Lower leg skin (tissue), 4 donors: Measurements from ENCODE around the gene PTPRN2. TPM values are rescaled to one million over a fixed set of nuclear protein-coding genes. Genes with fewer than 3 reads are reported as not detected.
A peak's percentile ranks its signal among the peaks of the same experiment; 100 is the strongest.
"Not testable (repeated sequence)": the region's sequence is repeated elsewhere in the genome, so short reads cannot be mapped to it uniquely, and the experiment has no call there.

Experiments
- DNase-seq, 2 donors: peaks; one replicate each; pipeline ENCODE4 v3.0.0-alpha.2; 2019; ENCODE audit warnings: low spot score in 2 of 2
- H3K4me3 ChIP-seq: fragments of 200-600 bp; sonication (generic); 2 replicates; pipeline ENCODE4 v1.5.1; 2017; ENCODE audit warnings: mild to moderate bottlenecking, low read depth; ENCODE audit not compliant: poor library complexity, severe bottlenecking
- POLR2A ChIP-seq, 2 donors: fragments of 450-650 bp; IDR thresholded peaks; one replicate each; pipeline ENCODE4 v1.6.1; 2016 to 2017; ENCODE audit warnings: antibody characterized with exemption in 2 of 2, mild to moderate bottlenecking in 1 of 2, moderate library complexity in 1 of 2
- WGBS, 2 donors: methylation state at CpG; one replicate each; pipeline ENCODE4 v1.1.5; 2018; 5-methylcytosine and 5-hydroxymethylcytosine counted together
- intact Hi-C: fragments of 100-400 bp; cut with DNase I; formaldehyde crosslinking; loops from one replicate; pipeline ENCODE4 v1.15.0; 2023; ENCODE audit warnings: low total_unique reads
- total RNA-seq, 4 donors: library from RNA; depleted of rRNA; stranded (reverse); fragments of >200 nt; gene quantifications; one replicate each; pipeline ENCODE4 v1.1.0, GENCODE V29; 2016
- TF ChIP-seq, protein P1 (sequence below), 3 donors: fragments of 450-650 bp; IDR thresholded peaks; one replicate each; pipeline ENCODE4 v1.5.1; 2016; ENCODE audit warnings: antibody characterized with exemption in 3 of 3, mild to moderate bottlenecking in 3 of 3, moderate library complexity in 2 of 3

PTPRN2 gene
- total RNA-seq, 4 donors from 2014 or later: 0.11 to 1.6 (median 0.92) TPM

DNA sequence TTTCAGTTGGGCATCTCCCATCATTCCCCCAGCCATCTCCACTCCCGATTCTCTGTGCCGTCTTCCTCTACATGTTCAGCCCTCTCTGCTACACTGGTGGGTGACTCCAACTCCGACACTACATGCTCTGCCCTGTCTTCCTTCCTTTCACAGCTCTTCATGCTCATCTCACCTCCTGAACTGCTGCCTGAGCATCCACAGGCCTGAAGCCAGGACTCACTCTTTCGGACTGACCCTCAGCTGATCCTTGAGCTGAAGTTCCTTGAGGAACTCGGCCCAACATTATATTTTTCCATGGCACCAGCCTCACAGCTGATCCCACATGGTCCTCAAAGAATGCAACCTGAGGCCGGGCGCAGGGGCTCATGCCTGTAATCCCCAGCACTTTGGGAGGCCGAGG lies 538.4 kb downstream of the PTPRN2 start:
- 88 to 91% methylated on average over 7 to 8 of the region's 8 CpGs for WGBS, 2 donors
- TF ChIP-seq, protein P1, sequence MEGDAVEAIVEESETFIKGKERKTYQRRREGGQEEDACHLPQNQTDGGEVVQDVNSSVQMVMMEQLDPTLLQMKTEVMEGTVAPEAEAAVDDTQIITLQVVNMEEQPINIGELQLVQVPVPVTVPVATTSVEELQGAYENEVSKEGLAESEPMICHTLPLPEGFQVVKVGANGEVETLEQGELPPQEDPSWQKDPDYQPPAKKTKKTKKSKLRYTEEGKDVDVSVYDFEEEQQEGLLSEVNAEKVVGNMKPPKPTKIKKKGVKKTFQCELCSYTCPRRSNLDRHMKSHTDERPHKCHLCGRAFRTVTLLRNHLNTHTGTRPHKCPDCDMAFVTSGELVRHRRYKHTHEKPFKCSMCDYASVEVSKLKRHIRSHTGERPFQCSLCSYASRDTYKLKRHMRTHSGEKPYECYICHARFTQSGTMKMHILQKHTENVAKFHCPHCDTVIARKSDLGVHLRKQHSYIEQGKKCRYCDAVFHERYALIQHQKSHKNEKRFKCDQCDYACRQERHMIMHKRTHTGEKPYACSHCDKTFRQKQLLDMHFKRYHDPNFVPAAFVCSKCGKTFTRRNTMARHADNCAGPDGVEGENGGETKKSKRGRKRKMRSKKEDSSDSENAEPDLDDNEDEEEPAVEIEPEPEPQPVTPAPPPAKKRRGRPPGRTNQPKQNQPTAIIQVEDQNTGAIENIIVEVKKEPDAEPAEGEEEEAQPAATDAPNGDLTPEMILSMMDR (IDR thresholded peaks at IDR 0.05): no peak
- TF ChIP-seq POLR2A (IDR thresholded peaks at IDR 0.05): no peak
- peak in 1 of 2 donors; percentile 25 for DNase-seq
- intact Hi-C loops: no loop called here
- no peak overlapping the region for H3K4me3 ChIP-seq

DNA sequence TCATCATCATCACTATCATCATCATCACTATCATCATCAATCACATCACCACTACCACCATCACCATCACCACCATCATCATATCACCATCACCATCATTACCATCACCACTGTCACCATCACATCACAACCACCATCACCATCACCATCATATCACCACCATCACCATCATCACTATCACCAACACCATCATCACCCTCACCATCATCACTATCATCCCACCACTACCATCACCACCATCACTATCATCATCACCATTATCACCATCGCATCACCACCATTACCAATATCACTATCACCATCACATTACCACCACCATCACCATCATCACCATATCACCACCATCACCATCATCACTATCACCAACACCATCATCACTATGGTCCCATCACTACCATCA lies 539.1 kb downstream of the PTPRN2 start:
- no peak for DNase-seq
- no peak overlapping the region for H3K4me3 ChIP-seq
- TF ChIP-seq, protein P1 (IDR thresholded peaks at IDR 0.05): peak in 1 of 3 donors; percentile 47
- no peak for TF ChIP-seq POLR2A (IDR thresholded peaks at IDR 0.05)
- 80 to 84% methylated on average over 1 of the region's 1 CpG for WGBS, 2 donors
- intact Hi-C loops: no loop called here

DNA sequence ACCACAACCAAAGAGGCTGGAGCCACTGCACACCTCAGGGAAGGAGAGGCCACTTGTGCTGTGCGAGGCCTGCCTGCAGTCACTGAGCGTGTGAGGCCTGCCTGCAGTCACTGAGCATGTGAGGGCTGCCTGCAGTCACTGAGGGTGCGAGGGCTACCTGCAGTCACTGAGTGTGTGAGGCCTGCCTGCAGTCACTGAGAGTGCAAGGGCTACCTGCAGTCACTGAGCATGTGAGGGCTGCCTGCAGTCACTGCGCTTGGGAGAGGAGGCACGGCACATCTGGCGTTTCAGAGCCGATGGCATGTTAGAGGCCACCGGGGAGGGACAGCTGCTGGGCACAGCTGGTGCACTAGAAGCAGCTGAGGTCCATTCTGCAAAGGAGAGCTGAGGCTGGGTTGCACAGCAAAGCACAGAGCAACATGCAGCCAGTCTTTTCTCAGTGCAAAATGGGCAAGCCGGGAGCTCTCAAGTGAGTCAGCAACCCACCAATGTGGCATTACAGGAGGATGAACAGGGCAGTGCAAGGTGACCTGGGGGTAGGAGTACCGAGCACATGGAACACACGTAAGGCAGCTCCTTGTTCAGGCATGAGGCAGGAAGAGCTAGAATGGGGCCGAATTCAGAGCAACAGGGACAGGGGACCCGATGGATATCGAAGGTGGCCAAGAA lies 540.1 kb downstream of the PTPRN2 start:
- no peak overlapping the region for H3K4me3 ChIP-seq
- peak in 1 of 2 donors; percentile 60 for DNase-seq
- intact Hi-C loops: no loop called here
- WGBS, 2 donors: 87% methylated on average over 13 to 14 of the region's 14 CpGs
- TF ChIP-seq POLR2A (IDR thresholded peaks at IDR 0.05): no peak
- TF ChIP-seq, protein P1 (IDR thresholded peaks at IDR 0.05): no peak

DNA sequence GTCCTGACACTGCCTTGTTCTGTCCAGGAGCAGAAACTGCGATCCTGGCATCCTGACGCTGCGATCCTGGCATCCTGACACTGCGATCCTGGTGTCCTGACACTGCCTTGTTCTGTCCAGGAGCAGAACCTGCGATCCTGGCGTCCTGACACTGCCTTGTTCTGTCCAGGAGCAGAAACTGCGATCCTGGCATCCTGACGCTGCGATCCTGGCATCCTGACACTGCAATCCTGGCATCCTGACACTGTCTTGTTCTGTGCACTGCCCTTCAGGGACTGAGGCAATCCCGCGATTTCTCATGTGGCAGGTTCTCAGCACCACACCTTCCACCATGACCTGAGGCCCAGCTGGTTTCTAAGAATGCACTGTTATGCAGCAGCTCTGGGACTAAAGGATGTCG lies 541.4 kb downstream of the PTPRN2 start:
- WGBS, 2 donors: 63 to 72% methylated on average over 12 of the region's 12 CpGs
- H3K4me3 ChIP-seq, DNase-seq, intact Hi-C loops: not testable (repeated sequence)

DNA sequence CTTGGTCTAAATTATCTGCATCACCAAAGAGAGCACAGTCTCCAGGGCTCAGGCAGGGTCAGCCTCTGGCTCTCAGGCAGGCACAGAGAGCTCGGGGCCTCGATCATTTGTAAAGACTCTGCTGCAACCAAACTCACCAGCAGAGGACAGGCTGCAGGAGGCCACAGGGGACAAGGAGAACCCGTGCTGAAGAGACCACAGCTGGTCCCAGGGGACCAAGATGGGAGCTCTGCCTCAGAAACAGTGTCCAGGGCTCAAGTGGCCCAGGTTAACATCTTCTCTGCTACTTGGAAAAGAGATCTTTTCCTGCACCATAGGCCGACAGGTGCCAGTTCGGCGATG lies 543.2 kb downstream of the PTPRN2 start:
- 53 to 56% methylated on average over 6 of the region's 6 CpGs for WGBS, 2 donors
- intact Hi-C loops: no loop called here
- no peak overlapping the region for H3K4me3 ChIP-seq
- TF ChIP-seq, protein P1 (IDR thresholded peaks at IDR 0.05): no peak
- no peak for TF ChIP-seq POLR2A (IDR thresholded peaks at IDR 0.05)
- DNase-seq: peak in 1 of 2 donors; percentile 25

DNA sequence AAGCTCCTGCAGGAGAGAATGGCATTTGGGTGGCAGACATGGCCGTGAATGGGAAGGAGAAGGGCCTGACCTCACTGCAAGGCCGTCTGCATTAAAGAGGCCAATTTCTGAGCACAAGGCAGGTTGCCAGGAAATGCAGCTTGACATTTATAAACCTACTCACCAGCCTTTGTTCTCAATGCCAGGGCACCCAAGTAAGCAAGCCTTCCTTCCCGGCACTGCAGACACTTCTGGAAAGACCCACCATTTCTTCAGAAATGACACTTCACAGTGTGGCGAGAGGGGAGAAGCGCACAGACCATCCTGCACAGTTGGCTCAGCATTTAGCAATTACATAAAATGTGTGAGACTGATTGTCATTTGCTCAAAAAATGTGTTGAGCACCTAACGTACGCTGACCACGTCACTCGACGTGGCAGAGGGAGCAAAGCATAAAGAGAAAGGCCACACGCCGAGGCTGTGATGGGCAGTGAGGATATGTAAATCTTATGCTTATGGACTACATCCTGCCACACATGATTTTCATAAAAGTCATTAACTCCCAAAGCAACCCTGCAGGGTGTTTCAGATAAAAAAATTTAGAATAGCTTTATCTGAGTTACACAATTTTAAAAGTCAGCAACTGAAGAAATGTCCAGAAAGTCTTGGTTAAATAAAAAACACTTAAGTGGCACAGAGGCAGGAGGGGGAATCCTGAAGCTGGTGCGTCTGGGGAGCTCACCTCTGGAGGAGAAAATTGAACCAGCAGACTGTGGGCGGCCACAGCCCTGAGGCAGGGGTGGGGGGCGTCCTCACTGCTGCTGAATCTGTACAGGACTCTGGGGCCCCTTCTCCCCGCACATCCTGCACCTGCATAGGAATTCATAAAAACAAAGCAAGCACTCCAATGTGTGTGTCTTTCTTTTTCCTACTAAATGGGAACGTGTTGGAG lies 543.8 kb downstream of the PTPRN2 start:
- peak in 1 of 2 donors; percentile 68 for DNase-seq
- 58 to 61% methylated on average over 17 of the region's 17 CpGs for WGBS, 2 donors
- no peak for TF ChIP-seq POLR2A (IDR thresholded peaks at IDR 0.05)
- TF ChIP-seq, protein P1 (IDR thresholded peaks at IDR 0.05): no peak

More for the DNA sequence above, 543.8 kb downstream of the PTPRN2 start:
- intact Hi-C loops: no loop called here
- no peak overlapping the region for H3K4me3 ChIP-seq
